Measurements from ENCODE around the gene ELP4.

GRCh38 chr11:31625868-31626267, 116.3 kb downstream of the ELP4 start:
- no peak for TF ChIP-seq POLR2AphosphoS5 (IDR thresholded peaks at IDR 0.05; ENCODE audit: low read depth, low read length)
- TF ChIP-seq TAF1 (IDR thresholded peaks at IDR 0.05; ENCODE audit: borderline replicate concordance, insufficient read depth, low read length) = no peak
